HG02759 (cell line): ENCODE data around the gene DDX24.

Source experiments
- ATAC-seq: cut with Tn5 transposase; IDR thresholded peaks from one replicate; pipeline ENCODE4 v1.9.1; 2021; ENCODE audit warnings: mild to moderate bottlenecking, moderate library complexity; ENCODE audit not compliant: unreplicated experiment

The DDX24 gene

GRCh38 chr14:94115058-94115591, 34.1 kb upstream of the DDX24 start:
- ATAC-seq = no peak

GRCh38 chr14:94114589-94115057, 33.6 kb upstream of the DDX24 start:
- ATAC-seq = no peak

GRCh38 chr14:94113908-94114588, 33.0 kb upstream of the DDX24 start:
- ATAC-seq = no peak

GRCh38 chr14:94113490-94113889, 32.5 kb upstream of the DDX24 start:
- no peak for ATAC-seq

DNA sequence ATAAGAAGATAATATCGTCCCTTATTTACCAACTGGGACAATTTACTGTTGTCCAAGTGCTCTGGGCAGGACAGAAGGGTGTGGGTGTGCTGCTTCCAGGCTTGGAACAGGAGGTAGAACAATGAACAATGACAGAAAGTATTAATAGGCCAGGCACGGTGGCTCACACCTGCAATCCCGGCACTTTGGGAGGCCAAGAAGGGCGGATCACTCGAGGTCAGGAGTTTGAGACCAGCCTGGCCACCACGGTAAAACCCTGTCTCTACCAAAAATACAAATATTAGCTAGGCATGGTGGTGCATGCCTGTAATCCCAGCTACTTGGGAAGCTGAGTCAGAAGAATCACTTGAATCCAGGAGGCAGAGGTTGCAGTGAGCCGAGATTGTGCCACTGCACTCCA, 32.1 kb upstream of the DDX24 start:
- ATAC-seq = no peak

GRCh38 chr14:94112513-94113063, 31.6 kb upstream of the DDX24 start:
- no peak for ATAC-seq

DNA sequence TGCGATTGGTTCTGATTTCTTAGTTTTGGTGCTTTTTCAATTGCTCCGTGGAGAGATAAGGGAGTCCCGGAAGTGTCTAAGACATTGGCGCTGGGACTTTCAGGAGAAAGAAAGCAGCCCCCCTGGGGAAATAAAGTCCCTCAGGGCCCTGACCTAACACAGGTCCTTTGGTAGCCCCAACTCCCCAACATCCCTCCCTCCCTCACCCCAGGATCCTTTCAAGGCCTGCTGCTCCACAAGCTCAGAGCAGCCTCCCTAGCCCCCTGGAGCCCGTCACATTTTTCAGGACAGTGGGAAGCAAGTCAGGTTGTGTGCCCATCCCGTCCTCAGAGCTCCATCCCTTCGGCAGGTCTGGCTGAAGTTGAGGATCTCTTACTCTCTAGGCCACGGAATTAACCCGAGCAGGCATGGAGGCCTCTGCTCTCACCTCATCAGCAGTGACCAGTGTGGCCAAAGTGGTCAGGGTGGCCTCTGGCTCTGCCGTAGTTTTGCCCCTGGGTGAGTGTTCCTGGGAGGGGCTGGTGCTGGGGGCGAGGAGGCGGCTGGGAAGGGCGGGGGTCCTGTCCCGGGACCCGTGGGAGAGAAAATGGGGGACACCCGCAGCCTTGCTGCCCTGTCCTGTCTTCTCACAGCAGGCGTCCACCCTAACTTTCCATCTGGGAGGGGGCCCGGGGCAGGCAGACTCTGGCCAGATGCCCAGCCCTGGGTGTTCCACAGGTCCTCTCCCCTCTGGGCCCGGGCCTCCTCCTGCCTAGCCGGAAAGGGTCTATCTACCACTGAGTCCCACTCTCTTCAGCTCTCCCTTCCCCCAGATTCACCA, 30.5 kb upstream of the DDX24 start:
- no peak for ATAC-seq

DNA sequence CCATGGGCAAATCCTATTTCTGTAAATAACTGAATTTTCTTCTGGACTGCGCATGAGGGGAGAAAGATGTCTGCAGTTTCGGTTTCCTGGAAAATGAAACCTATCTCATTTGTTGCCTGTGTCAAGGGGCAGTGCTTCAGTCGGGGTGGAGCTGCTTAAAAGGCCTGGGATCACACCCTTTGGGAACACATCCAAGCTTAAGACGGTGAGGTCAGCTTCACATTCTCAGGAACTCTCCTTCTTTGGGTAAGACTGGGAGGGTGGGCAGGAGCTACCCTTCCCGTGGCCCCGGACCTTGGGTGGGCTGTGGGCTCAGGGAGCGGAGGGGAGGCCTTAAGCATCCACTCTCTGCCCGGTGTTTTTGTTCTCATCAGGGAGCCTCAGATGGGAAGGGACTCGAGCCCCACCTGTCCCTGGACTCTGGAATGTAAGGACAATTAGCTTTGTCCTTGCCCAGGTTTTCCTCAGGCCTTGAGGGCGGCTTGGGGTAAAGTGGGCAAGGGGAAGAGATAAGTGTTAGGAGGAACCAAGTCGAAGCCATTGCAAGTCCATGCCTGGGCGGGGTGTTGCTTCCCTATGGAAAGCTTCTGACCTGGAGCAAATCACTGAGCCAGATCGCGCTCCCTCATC, 29.7 kb upstream of the DDX24 start, which contains the start of gene IFI27:
TSS of gene IFI27 (plus strand) at position 185 of the 630 bp plus-strand sequence.
- ATAC-seq = no peak

GRCh38 chr14:94109915-94110250, 28.9 kb upstream of the DDX24 start:
- no peak for ATAC-seq

GRCh38 chr14:94104731-94105130, 23.7 kb upstream of the DDX24 start:
- no peak for ATAC-seq

GRCh38 chr14:94103554-94104150, 22.6 kb upstream of the DDX24 start:
- no peak for ATAC-seq

- ATAC-seq = no peak
These were observed 21.9 kb upstream of the DDX24 start for GRCh38 chr14:94102768-94103482.

GRCh38 chr14:94101748-94102147, 20.7 kb upstream of the DDX24 start:
- ATAC-seq = no peak

DNA sequence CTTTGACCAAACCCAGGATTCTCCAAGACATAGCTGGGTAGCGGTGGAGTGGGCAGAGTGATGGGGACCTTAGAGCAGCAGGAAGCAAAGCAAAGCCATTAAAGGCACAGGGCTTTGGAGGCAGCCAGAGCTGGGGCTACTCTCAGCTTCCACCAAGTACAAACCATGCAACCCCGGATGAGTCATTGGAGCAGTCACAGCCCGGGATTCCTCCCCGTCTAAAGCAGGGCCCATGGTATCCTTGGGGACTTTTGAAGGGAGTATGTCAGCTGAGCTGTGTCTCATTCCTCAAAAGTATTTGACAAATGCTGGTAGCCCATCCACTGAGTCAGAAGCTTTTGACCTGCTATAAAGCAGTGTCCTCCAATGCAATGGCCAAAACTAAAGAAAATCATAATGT, 19.8 kb upstream of the DDX24 start:
- ATAC-seq = no peak

DNA sequence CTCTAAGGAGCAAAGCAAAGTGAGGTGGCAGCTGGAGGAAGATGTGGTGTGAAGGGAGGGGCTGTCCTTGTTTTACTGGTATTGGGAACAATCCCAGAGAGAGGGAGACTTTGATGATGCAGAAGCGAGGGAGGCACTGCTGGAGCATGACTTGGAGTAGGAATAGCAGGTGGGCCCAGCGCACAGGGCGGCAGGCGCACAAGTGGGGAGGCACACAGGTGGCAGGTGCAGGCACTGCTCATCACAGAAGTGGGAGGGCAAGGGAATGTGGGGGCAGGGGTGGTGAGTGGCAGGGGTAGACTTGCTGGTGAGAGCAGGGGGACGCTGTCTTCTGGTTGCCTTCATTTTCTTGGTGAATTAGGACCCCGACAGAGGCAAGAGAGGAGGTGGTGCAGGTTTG, 18.0 kb upstream of the DDX24 start:
- no peak for ATAC-seq

DNA sequence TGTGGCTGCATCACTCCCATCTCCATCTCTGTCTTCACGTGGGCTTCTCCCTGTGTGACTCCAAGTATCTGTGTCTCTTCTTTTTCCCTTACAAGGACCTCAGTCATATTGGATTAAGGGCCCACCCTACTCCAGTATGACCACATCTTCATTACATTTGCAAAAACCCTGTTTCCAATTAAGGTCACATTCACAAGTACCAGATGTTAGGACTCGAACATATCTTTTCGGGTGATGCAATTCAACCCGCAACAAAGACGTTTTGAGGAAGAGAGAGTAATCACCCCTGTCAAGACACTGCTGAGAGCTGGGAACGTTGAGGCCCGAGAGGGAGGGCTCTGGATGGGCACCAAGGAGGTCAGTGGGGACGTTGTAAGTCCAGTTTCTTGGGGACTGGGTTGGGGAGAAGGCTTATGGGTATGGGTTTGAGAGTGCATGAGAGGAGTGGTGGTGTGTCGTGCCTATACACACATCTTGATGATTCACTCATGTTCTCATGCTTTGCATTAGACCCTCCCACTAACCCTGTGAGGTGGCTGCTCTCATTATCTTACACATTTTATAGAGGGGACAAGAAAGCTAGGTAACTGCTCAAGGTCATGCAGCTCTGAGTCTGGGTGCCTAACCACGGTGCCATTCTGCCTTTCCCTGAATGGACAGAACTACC, 17.5 kb upstream of the DDX24 start:
- ATAC-seq = no peak

DNA sequence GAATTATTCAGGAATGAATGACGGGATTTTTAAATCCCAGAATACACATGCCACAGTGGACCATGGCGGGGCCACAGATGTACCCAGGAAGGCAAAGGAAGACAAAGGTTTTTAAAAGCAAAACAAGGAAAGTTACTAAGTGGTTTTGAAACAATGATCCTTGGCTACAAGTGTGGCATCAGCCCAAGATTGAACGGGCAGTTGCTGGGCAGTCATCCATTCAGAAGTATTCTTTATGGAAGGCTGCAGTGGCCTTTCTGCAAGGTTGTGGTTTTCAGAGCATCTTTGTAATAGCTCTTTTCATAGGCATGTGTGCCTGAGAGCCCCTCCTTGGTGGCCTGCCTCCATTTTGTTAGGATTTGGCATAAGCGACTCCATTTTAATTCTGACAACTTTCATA, 16.1 kb upstream of the DDX24 start:
- ATAC-seq = no peak

- no peak for ATAC-seq
These were observed 12.4 kb upstream of the DDX24 start for GRCh38 chr14:94093418-94093817.

GRCh38 chr14:94089479-94089878, 8.5 kb upstream of the DDX24 start:
- no peak for ATAC-seq

DNA sequence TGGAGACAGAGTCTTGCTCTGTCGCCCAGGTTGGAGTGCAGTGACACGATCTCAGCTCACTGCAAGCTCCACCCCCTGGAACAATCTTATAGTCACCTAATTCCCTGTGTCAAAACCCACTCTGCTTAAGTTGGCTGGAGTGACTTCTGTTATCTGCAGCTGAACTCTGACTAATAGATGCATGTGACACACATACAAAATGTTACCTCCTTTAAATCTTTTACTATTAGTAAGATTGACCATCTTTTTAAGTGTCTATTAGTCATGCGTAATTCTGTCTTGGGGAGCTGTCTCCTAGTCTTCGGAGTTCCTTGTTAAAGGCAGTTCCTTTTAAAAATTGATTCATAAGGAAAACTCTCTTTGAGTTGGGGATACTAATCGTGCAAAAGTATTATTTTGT, 7.5 kb upstream of the DDX24 start:
- ATAC-seq = no peak
